Nephron (organoid): ENCODE data around the gene SAMD13.

Experiments
- H3K27ac Mint-ChIP-seq, 3 experiments: 2 replicates each; pipeline ENCODE4 v1.8.0; 2020; ENCODE audit warnings: mixed read lengths in 3 of 3, mild to moderate bottlenecking in 2 of 3, moderate library complexity in 1 of 3
- H3K27me3 Mint-ChIP-seq: 2 replicates; pipeline ENCODE4 v1.8.0; 2021; ENCODE audit warnings: low read depth, mild to moderate bottlenecking, moderate library complexity, mixed read lengths
- H3K36me3 Mint-ChIP-seq: 2 replicates; pipeline ENCODE4 v1.8.0; 2020; ENCODE audit warnings: low read depth, mixed read lengths
- H3K4me1 Mint-ChIP-seq: 2 replicates; pipeline ENCODE4 v1.8.0; 2020; ENCODE audit warnings: mixed read lengths
- H3K4me3 Mint-ChIP-seq, 3 experiments: 2 replicates each; pipeline ENCODE4 v1.8.0; 2020; ENCODE audit warnings: mild to moderate bottlenecking in 3 of 3, mixed read lengths in 3 of 3, moderate library complexity in 2 of 3
- H3K9me3 Mint-ChIP-seq: 2 replicates; pipeline ENCODE4 v1.8.0; 2020; ENCODE audit warnings: mixed read lengths
- CTCF ChIP-seq, 3 experiments: fragments of 200-600 bp; sonication (generic); IDR thresholded peaks; one replicate each; pipeline ENCODE4 v1.5.0; 2021; ENCODE audit warnings: antibody characterized with exemption in 3 of 3; ENCODE audit not compliant: unreplicated experiment in 3 of 3

SAMD13 gene

GRCh38 chr1:84266748-84267147 is 34.8 kb upstream of the SAMD13 start:
- Mint-ChIP-seq H3K27me3 (no peaks in the 10 kb centered on the region), H3K27ac (no peak overlapping the region), H3K9me3 (no peaks in the 10 kb centered on the region), H3K4me3 (no peak overlapping the region), H3K36me3 (no peaks in the 10 kb centered on the region), H3K4me1 (peaks cover 18% of the 10 kb centered on the region)
- no peak for TF ChIP-seq CTCF (IDR thresholded peaks at IDR 0.05; ENCODE audit: unreplicated experiment in 3 of 3)

DNA sequence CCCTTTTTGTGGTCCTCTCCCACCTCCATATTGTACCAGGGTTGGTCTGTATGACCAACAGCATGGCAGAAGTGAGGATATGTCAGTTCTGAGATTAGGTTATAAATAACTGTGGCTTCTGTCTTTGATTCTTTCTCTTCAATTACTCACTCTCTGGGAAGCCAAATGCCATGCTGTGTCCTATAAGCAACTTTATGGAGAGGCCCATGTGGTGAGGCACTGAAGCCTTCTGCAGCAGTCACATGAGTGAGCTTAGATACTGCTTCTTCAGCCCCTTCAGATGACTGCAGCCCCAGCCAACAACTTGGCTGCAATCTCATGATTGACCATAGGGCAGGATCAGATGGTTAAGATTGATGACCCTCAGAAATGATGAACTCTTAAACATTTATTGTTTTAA is 34.0 kb upstream of the SAMD13 start:
- Mint-ChIP-seq H3K27me3 (no peaks in the 10 kb centered on the region), H3K4me3 (no peak overlapping the region), H3K36me3 (no peaks in the 10 kb centered on the region), H3K4me1 (peaks cover 25% of the 10 kb centered on the region), H3K27ac (no peak overlapping the region), H3K9me3 (no peaks in the 10 kb centered on the region)
- no peak for TF ChIP-seq CTCF (IDR thresholded peaks at IDR 0.05; ENCODE audit: unreplicated experiment in 3 of 3)

GRCh38 chr1:84268346-84268745 is 33.2 kb upstream of the SAMD13 start:
- no peak overlapping the region for H3K27ac Mint-ChIP-seq
- no peak overlapping the region for H3K4me3 Mint-ChIP-seq
- no peaks in the 10 kb centered on the region for H3K9me3 Mint-ChIP-seq
- TF ChIP-seq CTCF (IDR thresholded peaks at IDR 0.05; ENCODE audit: unreplicated experiment in 3 of 3), result no peak
- H3K27me3 Mint-ChIP-seq, result no peaks in the 10 kb centered on the region
- no peaks in the 10 kb centered on the region for H3K36me3 Mint-ChIP-seq
- H3K4me1 Mint-ChIP-seq, result peaks cover 26% of the 10 kb centered on the region

- Mint-ChIP-seq H3K4me1 (peaks cover 26% of the 10 kb centered on the region), H3K36me3 (no peaks in the 10 kb centered on the region), H3K9me3 (no peaks in the 10 kb centered on the region), H3K27me3 (no peaks in the 10 kb centered on the region), H3K4me3 (no peak overlapping the region), H3K27ac (peak overlapping the region; percentile 38 to 82 (median 64))
- no peak for TF ChIP-seq CTCF (IDR thresholded peaks at IDR 0.05; ENCODE audit: unreplicated experiment in 3 of 3)
These were observed 32.2 kb upstream of the SAMD13 start for GRCh38 chr1:84269306-84269705.

GRCh38 chr1:84271441-84272151 is 29.9 kb upstream of the SAMD13 start:
- peak overlapping the region; percentile 31 to 37 (median 31) for H3K4me3 Mint-ChIP-seq

More at GRCh38 chr1:84271441-84272151, 29.9 kb upstream of the SAMD13 start:
- no peaks in the 10 kb centered on the region for H3K27me3 Mint-ChIP-seq
- TF ChIP-seq CTCF (IDR thresholded peaks at IDR 0.05; ENCODE audit: unreplicated experiment in 3 of 3), result no peak
- peaks cover 26% of the 10 kb centered on the region for H3K4me1 Mint-ChIP-seq
- H3K36me3 Mint-ChIP-seq, result no peaks in the 10 kb centered on the region
- peak overlapping the region; percentile 91 to 95 (median 94) for H3K27ac Mint-ChIP-seq
- H3K9me3 Mint-ChIP-seq, result no peaks in the 10 kb centered on the region
